ENCODE data around the gene HOXB9. TPM values are rescaled to one million over a fixed set of nuclear protein-coding genes. Genes with fewer than 3 reads are reported as not detected.

The HOXB9 gene
- total RNA-seq, 5 donors from 2014 or later (not counting 1 experiment from before 2014, with no cell fraction given): 0.19 to 0.43 (median 0.30) TPM; not detected in 1

DNA sequence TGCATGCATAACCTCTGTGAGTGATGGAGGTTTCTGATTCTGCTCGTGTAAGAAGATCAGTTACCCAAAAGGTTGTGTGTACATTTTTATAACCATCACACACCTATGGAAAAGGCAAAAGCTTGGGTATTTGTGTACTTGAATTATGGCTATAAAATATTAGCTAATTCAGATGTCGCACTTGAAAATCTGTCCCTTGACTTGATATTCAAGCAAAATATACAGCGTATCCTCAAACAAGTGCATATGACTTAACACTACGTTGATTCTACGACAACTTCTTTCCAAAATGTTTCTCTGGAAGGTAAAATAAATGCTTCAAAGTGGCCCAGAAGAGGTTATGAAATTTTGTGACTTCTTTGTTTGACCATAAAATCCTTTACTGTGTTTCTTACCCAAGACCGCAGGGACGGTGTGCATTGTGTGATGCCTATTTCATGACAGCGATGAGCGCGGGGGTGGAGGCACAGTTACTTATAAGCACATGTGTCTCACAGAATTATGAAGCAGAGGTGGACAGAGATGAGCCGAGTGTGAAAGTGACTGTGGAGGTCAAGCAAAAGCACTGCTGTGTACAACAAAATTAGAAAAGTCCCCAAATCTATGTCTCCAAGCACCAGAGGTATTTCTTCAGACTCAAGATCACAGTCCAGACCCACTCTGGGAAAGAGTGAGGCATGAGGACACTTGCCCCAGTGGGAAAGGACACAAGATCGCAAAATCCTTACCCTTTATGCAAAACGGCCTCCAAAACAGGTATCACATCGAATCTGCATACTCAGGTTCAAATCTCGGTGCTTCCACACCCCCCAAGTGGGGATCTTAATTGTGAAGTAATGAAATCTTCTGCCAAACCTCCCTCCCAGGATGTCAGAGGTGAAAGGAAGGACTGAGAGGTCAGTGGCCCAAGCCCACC lies 4.1 kb upstream of the HOXB9 start:
- Mint-ChIP-seq H3K4me3 (no peak overlapping the region), H3K4me1 (peaks cover 16 to 23% (median 18%) of the 10 kb centered on the region in 3 donors), H3K27ac (peak overlapping the region in 1 of 2 donors; percentile 67), H3K36me3 (no peaks in the 10 kb centered on the region), H3K9me3 (no peaks in the 10 kb centered on the region), H3K27me3 (peaks cover 71 to 93% of the 10 kb centered on the region in 2 donors)
- CTCF ChIA-PET: no interaction called here
- Histone ChIP-seq H3K27ac (ENCODE audit: low read length) (no peak overlapping the region), H3K4me3 (ENCODE audit: control insufficient read depth in 1 of 2, extremely low read depth in 1 of 2, low read length in 1 of 2) (no peak overlapping the region), H3K9me3 (no peaks in the 10 kb centered on the region), H3K4me1 (ENCODE audit: control insufficient read depth in 1 of 2, extremely low read depth in 1 of 2, insufficient read depth in 2 of 2, low read length in 2 of 2) (peaks cover 8 to 33% of the 10 kb centered on the region in 2 experiments), H3K27me3 (replicated peaks in 1 of 2; ENCODE audit: control insufficient read depth in 2 of 2, extremely low read depth in 1 of 2, insufficient read depth in 2 of 2, low read length in 1 of 2) (peaks cover 35 to 93% of the 10 kb centered on the region in 2 experiments), H3K36me3 (ENCODE audit: control insufficient read depth in 2 of 2, extremely low read depth in 1 of 2, insufficient read depth in 1 of 2, low read length in 1 of 2) (no peaks in the 10 kb centered on the region)
- 97% methylated on average over 5 of the region's 15 CpGs for WGBS (ENCODE audit: insufficient coverage)
- DNase-seq (no peak), ATAC-seq (replicated peaks in 1 of 4) (no peak)
- POLR2A ChIA-PET: no interaction called here

DNA sequence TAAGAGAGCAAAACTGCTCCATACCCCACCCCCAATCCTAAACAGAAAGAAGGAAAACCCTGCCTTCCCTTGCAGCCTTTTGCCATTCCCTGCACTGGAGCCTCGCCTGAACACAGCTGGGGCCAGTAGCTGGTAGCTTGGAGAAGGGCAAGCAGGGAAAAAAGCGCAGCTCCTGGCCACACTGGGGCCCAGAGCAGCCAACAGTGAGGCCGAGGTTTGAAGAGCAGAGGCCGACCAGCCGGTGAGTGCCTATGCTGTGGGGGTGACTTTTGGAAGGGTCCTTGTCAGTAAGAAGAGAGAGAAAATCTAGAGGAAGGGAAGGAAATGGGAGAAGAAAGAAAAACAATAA lies 3.2 kb upstream of the HOXB9 start:
- ATAC-seq (replicated peaks in 1 of 4) (no peak), DNase-seq (no peak)
- Mint-ChIP-seq H3K4me1 (peaks cover 14 to 24% (median 18%) of the 10 kb centered on the region in 3 donors), H3K9me3 (no peaks in the 10 kb centered on the region), H3K27me3 (peaks cover 63 to 88% of the 10 kb centered on the region in 2 donors), H3K4me3 (no peak overlapping the region), H3K27ac (no peak overlapping the region), H3K36me3 (no peaks in the 10 kb centered on the region)
- ChIA-PET POLR2A (no interaction called here), CTCF (interaction anchor here in 1 of 2 donors (0.6 kb wide), 1 partner anchor 118 kb away, joined by 3 read pairs; no protein-coding TSS in a partner anchor)
- Histone ChIP-seq H3K9me3 (no peaks in the 10 kb centered on the region), H3K27me3 (replicated peaks in 1 of 2; ENCODE audit: control insufficient read depth in 2 of 2, extremely low read depth in 1 of 2, insufficient read depth in 2 of 2, low read length in 1 of 2) (peaks cover 31 to 93% of the 10 kb centered on the region in 2 experiments), H3K4me1 (ENCODE audit: control insufficient read depth in 1 of 2, extremely low read depth in 1 of 2, insufficient read depth in 2 of 2, low read length in 2 of 2) (peaks cover 8 to 39% of the 10 kb centered on the region in 2 experiments), H3K27ac (ENCODE audit: low read length) (no peak overlapping the region), H3K36me3 (ENCODE audit: control insufficient read depth in 2 of 2, extremely low read depth in 1 of 2, insufficient read depth in 1 of 2, low read length in 1 of 2) (no peaks in the 10 kb centered on the region), H3K4me3 (ENCODE audit: control insufficient read depth in 1 of 2, extremely low read depth in 1 of 2, low read length in 1 of 2) (no peak overlapping the region)
- 71% methylated on average over 5 of the region's 5 CpGs for WGBS (ENCODE audit: insufficient coverage)

DNA sequence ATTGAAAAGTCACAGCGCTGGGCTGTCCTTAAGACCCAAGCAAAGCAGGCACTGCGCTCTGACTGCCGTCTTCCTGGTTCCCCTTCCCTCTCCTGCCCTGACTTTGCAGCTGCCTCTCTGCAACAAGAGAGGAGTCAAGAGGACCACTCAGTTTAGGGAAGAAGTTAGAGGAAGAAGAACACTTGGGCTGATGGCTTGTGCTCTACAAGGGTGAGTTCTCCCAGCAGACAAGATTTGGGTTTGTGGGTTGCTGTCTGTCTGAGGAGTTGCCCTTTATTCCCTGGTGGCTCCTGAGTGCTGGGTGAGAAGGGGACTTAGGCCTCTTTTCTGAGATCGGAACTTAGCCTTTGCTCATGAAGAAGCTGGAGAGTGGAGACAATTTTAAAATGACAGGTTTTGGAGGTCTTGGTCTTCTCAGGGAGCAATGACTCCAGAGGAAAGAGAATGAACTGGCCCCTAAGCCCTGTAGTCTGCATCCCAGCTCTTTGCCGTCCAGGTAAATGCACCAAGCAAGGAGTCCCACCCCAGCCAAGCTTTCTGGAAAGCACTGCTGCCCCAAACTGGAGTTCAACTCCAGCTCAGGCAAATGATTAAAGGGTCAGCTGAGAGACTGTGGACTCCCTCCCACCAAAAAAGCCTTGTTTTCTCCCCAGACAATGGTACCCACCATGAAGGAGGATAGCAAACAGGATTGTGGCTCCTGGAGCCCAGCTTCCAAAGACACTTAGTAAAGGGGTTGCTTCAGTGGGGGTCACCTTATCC lies 2.7 kb upstream of the HOXB9 start:
- Histone ChIP-seq H3K27ac (ENCODE audit: low read length) (no peak overlapping the region), H3K27me3 (replicated peaks in 1 of 2; ENCODE audit: control insufficient read depth in 2 of 2, extremely low read depth in 1 of 2, insufficient read depth in 2 of 2, low read length in 1 of 2) (peaks cover 33 to 92% of the 10 kb centered on the region in 2 experiments), H3K4me1 (ENCODE audit: control insufficient read depth in 1 of 2, extremely low read depth in 1 of 2, insufficient read depth in 2 of 2, low read length in 2 of 2) (peaks cover 8 to 34% of the 10 kb centered on the region in 2 experiments), H3K4me3 (ENCODE audit: control insufficient read depth in 1 of 2, extremely low read depth in 1 of 2, low read length in 1 of 2) (no peak overlapping the region), H3K9me3 (no peaks in the 10 kb centered on the region), H3K36me3 (ENCODE audit: control insufficient read depth in 2 of 2, extremely low read depth in 1 of 2, insufficient read depth in 1 of 2, low read length in 1 of 2) (no peaks in the 10 kb centered on the region)
- H3K27ac Mint-ChIP-seq: no peak overlapping the region
- no peak overlapping the region for H3K4me3 Mint-ChIP-seq
- peaks cover 12 to 26% (median 18%) of the 10 kb centered on the region in 3 donors for H3K4me1 Mint-ChIP-seq
- no peak for DNase-seq
- H3K36me3 Mint-ChIP-seq: no peaks in the 10 kb centered on the region
- CTCF ChIA-PET: interaction anchor here in 1 of 2 donors (0.6 kb wide), 1 partner anchor 118 kb away, joined by 3 read pairs; no protein-coding TSS in a partner anchor
- 83% methylated on average over 1 of the region's 5 CpGs for WGBS (ENCODE audit: insufficient coverage)
- H3K27me3 Mint-ChIP-seq: peaks cover 65 to 88% of the 10 kb centered on the region in 2 donors
- H3K9me3 Mint-ChIP-seq: no peaks in the 10 kb centered on the region
- POLR2A ChIA-PET: no interaction called here
- ATAC-seq (replicated peaks in 1 of 4): no peak

DNA sequence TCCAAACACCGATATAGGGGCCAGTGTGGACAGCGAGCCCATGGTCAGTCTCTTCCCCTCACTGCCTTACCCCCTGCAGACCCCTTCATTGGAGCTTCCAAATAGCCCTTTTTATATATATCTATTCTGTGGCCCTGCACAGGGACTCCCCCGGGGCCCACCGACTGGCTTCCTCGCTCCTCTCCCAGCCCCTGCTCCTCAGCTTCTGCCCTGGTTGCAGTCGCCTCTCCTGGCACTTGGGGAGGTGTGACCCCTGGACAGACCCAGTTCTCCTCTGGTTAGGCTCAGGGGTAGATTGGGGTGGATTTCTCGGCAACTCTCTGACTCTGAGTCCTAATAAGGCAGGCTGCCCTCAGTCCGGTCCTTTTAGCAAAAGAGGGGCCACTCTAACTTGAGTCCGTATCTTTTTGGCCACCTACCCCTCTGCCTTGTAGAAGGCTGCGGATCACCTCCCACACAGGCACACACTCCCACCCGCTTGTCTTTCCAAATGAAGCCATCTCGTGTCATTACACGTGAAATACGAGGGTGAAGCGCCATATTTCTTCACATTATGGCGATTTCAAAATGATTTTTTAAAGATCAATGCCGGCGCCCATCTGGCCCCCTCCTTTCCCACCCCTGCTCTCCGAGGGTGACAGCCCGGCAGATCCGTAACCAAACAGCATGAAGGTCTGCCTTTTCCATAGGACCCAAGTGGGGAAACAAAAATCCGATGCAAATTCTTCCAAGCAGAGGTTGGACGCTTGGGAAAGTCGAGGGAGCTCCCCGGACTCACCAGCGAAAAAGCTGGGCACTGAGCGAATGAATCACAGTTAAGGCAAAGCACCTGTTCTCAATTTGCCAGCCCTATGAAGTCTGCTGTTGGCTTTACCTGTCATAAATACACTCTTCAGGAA lies 1.7 kb upstream of the HOXB9 start:
- ATAC-seq (replicated peaks in 1 of 4) (no peak), DNase-seq (no peak)
- Mint-ChIP-seq H3K9me3 (no peaks in the 10 kb centered on the region), H3K4me3 (peak overlapping the region in 1 of 3 donors; percentile 77), H3K27me3 (peaks cover 68 to 90% of the 10 kb centered on the region in 2 donors), H3K36me3 (no peaks in the 10 kb centered on the region), H3K4me1 (peaks cover 10 to 22% (median 18%) of the 10 kb centered on the region in 3 donors), H3K27ac (peak overlapping the region in 1 of 2 donors; percentile 27)
- peaks cover 8 to 29% of the 10 kb centered on the region in 2 experiments for H3K4me1 ChIP-seq (ENCODE audit: control insufficient read depth in 1 of 2, extremely low read depth in 1 of 2, insufficient read depth in 2 of 2, low read length in 2 of 2)
- no peaks in the 10 kb centered on the region for H3K36me3 ChIP-seq (ENCODE audit: control insufficient read depth in 2 of 2, extremely low read depth in 1 of 2, insufficient read depth in 1 of 2, low read length in 1 of 2)
- ChIA-PET CTCF (no interaction called here), POLR2A (no interaction called here)
- H3K4me3 ChIP-seq (ENCODE audit: control insufficient read depth in 1 of 2, extremely low read depth in 1 of 2, low read length in 1 of 2): no peak overlapping the region
- peaks cover 36 to 92% of the 10 kb centered on the region in 2 experiments for H3K27me3 ChIP-seq (replicated peaks in 1 of 2; ENCODE audit: control insufficient read depth in 2 of 2, extremely low read depth in 1 of 2, insufficient read depth in 2 of 2, low read length in 1 of 2)
- no peaks in the 10 kb centered on the region for H3K9me3 ChIP-seq
- H3K27ac ChIP-seq (ENCODE audit: low read length): no peak overlapping the region
- WGBS (ENCODE audit: insufficient coverage): 81% methylated on average over 21 of the region's 27 CpGs

DNA sequence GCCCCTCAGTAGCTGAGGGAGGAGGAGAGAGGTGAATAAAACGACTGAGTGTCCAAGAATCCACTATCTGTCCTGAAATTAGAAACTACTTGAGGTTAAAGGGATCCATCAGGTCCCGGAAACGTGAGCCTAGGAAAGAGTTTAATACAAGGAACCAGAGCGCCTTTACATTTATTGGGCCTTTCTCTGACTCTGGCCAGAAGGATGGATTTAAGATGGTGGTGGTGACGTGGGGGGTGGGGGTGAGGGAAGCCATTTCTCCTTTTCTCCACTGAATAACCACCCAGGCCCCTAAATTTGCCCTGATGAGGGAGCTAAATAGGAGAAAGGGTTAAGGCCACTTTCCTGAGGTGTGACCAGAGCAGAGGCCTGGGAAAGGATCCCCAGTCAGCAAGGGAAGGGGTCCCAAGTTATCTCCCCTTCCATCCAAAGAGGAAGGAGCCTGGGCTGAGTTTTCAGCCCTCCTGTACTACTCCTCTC lies 1.0 kb upstream of the HOXB9 start:
- WGBS (ENCODE audit: insufficient coverage): 86% methylated on average over 2 of the region's 5 CpGs
- H3K36me3 Mint-ChIP-seq: no peaks in the 10 kb centered on the region
- peak overlapping the region; percentile 66 to 77 (median 75) for H3K4me3 Mint-ChIP-seq
- ATAC-seq (replicated peaks in 1 of 4) (no peak), DNase-seq (no peak)
- no peak overlapping the region for H3K27ac Mint-ChIP-seq
- peaks cover 8 to 29% of the 10 kb centered on the region in 2 experiments for H3K4me1 ChIP-seq (ENCODE audit: control insufficient read depth in 1 of 2, extremely low read depth in 1 of 2, insufficient read depth in 2 of 2, low read length in 2 of 2)
- ChIA-PET POLR2A (interaction anchor here (0.6 to 0.7 kb wide), 2 partner anchors 12 to 31 kb away, joined by 7 read pairs; no protein-coding TSS in a partner anchor), CTCF (interaction anchor here in 1 of 2 donors (0.6 kb wide), 1 partner anchor 12 kb away, joined by 5 read pairs; the partner anchor contains the start of gene HOXB8)
- peaks cover 36 to 89% of the 10 kb centered on the region in 2 experiments for H3K27me3 ChIP-seq (replicated peaks in 1 of 2; ENCODE audit: control insufficient read depth in 2 of 2, extremely low read depth in 1 of 2, insufficient read depth in 2 of 2, low read length in 1 of 2)
- peaks cover 68 to 90% of the 10 kb centered on the region in 2 donors for H3K27me3 Mint-ChIP-seq
- H3K36me3 ChIP-seq (ENCODE audit: control insufficient read depth in 2 of 2, extremely low read depth in 1 of 2, insufficient read depth in 1 of 2, low read length in 1 of 2): no peaks in the 10 kb centered on the region
- no peaks in the 10 kb centered on the region for H3K9me3 Mint-ChIP-seq
- H3K4me3 ChIP-seq (ENCODE audit: control insufficient read depth in 1 of 2, extremely low read depth in 1 of 2, low read length in 1 of 2): no peak overlapping the region
- no peaks in the 10 kb centered on the region for H3K9me3 ChIP-seq
- peaks cover 10 to 20% (median 18%) of the 10 kb centered on the region in 3 donors for H3K4me1 Mint-ChIP-seq
- H3K27ac ChIP-seq (ENCODE audit: low read length): no peak overlapping the region
